H1 (cell line): Measurements from ENCODE around the gene UQCR10. TPM values are rescaled to one million over a fixed set of nuclear protein-coding genes. Genes with fewer than 3 reads are reported as not detected.

Experiments
- CTCF ChIA-PET: fragments of 300-600 bp; sonication (Branson Sonifier 250); formaldehyde crosslinking; loops from one replicate; lab custom pipeline; 2021; ENCODE audit not compliant: partially characterized antibody; lab: Charles Lee
- POLR2A ChIA-PET: fragments of 300-600 bp; sonication (Branson Sonifier 250); formaldehyde crosslinking; loops from one replicate; lab custom pipeline; 2021; ENCODE audit warnings: inconsistent platforms; ENCODE audit not compliant: partially characterized antibody; lab: Charles Lee
- DNase-seq, 2 experiments: peaks; one replicate each; pipeline versions ENCODE4 v3.0.0 to v3.0.0-alpha.2; 2010 to 2022; ENCODE audit warnings: low spot score in 2 of 2, low read depth in 1 of 2, mixed read lengths in 1 of 2
- FAIRE-seq: peaks from 2 replicates; lab custom pipeline; 2011; peaks lifted over from hg19 to GRCh38; lab: Jason Lieb, UNC
- H2AFZ ChIP-seq: 2 replicates; pipeline ENCODE4 v1.8.1; 2012; ENCODE audit warnings: low read length, inconsistent platforms
- H2AK5ac ChIP-seq: 2 replicates; pipeline ENCODE4 v1.6.1; 2013; ENCODE audit warnings: low read depth, low read length
- H2BK120ac ChIP-seq: replicated peaks from 2 replicates; pipeline ENCODE3; 2013; ENCODE audit warnings: low read depth, low read length, inconsistent platforms
- H2BK12ac ChIP-seq: 2 replicates; pipeline ENCODE4 v1.6.1; 2013; ENCODE audit warnings: low read depth, low read length
- H2BK15ac ChIP-seq: 2 replicates; pipeline ENCODE4 v1.6.1; 2013; ENCODE audit warnings: low read length
- H2BK20ac ChIP-seq: 2 replicates; pipeline ENCODE4 v1.6.1; 2013; ENCODE audit warnings: low read length
- H2BK5ac ChIP-seq: 2 replicates; pipeline ENCODE4 v1.6.1; 2013; ENCODE audit warnings: low read depth, low read length
- H3K14ac ChIP-seq: 2 replicates; pipeline ENCODE4 v1.6.1; 2013; ENCODE audit warnings: inconsistent platforms; ENCODE audit not compliant: insufficient read length
- H3K18ac ChIP-seq: 2 replicates; pipeline ENCODE4 v1.6.1; 2013; ENCODE audit warnings: low read length; ENCODE audit errors: extremely low read depth
- H3K23ac ChIP-seq: 2 replicates; pipeline ENCODE4 v1.6.1; 2013; ENCODE audit warnings: inconsistent platforms; ENCODE audit not compliant: insufficient read length
- H3K23me2 ChIP-seq: 2 replicates; pipeline ENCODE4 v1.6.1; 2013; ENCODE audit warnings: low read depth, low read length
- H3K27ac ChIP-seq: 2 replicates; pipeline ENCODE4 v1.6.1; 2011; ENCODE audit warnings: low read depth, low read length, inconsistent platforms
- H3K27me3 ChIP-seq, 4 experiments: replicated peaks in 1 of 4; 1 replicate in 1 of 4; 2 replicates in 3 of 4; pipeline versions ENCODE4 v1.6.1 to v1.8.1; 2011 to 2013; ENCODE audit warnings: low read length in 3 of 4, mild to moderate bottlenecking in 3 of 4, inconsistent platforms in 2 of 4, mixed read lengths in 2 of 4, moderate library complexity in 1 of 4; ENCODE audit not compliant: control insufficient read depth in 3 of 4, insufficient read depth in 3 of 4; ENCODE audit errors: extremely low read depth in 1 of 4
- H3K36me3 ChIP-seq, 4 experiments: 2 replicates each; pipeline versions ENCODE4 v1.6.1 to v1.8.1; 2011 to 2013; ENCODE audit warnings: mild to moderate bottlenecking in 4 of 4, low read length in 3 of 4, moderate library complexity in 2 of 4, control low read depth in 1 of 4, inconsistent platforms in 1 of 4; ENCODE audit not compliant: insufficient read depth in 4 of 4, control insufficient read depth in 2 of 4
- H3K4ac ChIP-seq: replicated peaks from 2 replicates; pipeline ENCODE3; 2013; ENCODE audit warnings: low read length, low read depth, mixed read lengths, inconsistent platforms; ENCODE audit not compliant: insufficient read length
- H3K4me1 ChIP-seq, 4 experiments: replicated peaks in 1 of 4; 1 replicate in 1 of 4; 2 replicates in 3 of 4; pipeline versions ENCODE4 v1.6.1 to v1.8.1; 2011 to 2013; ENCODE audit warnings: low read length in 3 of 4, inconsistent platforms in 2 of 4, mixed read lengths in 1 of 4; ENCODE audit not compliant: insufficient read depth in 4 of 4, control insufficient read depth in 3 of 4
- H3K4me2 ChIP-seq, 2 experiments: 2 replicates each; pipeline versions ENCODE4 v1.6.1 to v1.8.1; 2011 to 2013; ENCODE audit warnings: low read depth in 2 of 2, low read length in 2 of 2, control low read depth in 1 of 2, inconsistent platforms in 1 of 2, mild to moderate bottlenecking in 1 of 2; ENCODE audit not compliant: insufficient read depth in 1 of 2
- H3K4me3 ChIP-seq, 4 experiments: fragments of 200-600, 300-600 bp in 1 of 4; sonication (generic), shearing (Covaris generic), sonication (Bioruptor Twin) in 1 of 4; 2 replicates each; pipeline versions ENCODE4 v1.5.1 to v1.8.1; 2011 to 2016; ENCODE audit warnings: low read length in 4 of 4, low read depth in 3 of 4, control low read depth in 2 of 4, inconsistent platforms in 2 of 4, mild to moderate bottlenecking in 2 of 4, mixed read lengths in 1 of 4, moderate library complexity in 1 of 4; ENCODE audit not compliant: insufficient read depth in 2 of 4; ENCODE audit errors: extremely low read depth in 1 of 4
- H3K56ac ChIP-seq: replicated peaks from 2 replicates; pipeline ENCODE3; 2013; ENCODE audit warnings: low read depth, mild to moderate bottlenecking, mixed read lengths, low read length, inconsistent platforms; ENCODE audit not compliant: insufficient read length
- H3K79me1 ChIP-seq: 2 replicates; pipeline ENCODE4 v1.6.1; 2013; ENCODE audit warnings: low read depth, low read length, control low read depth
- H3K79me2 ChIP-seq, 2 experiments: 2 replicates each; pipeline versions ENCODE4 v1.6.1 to v1.8.1; 2012 to 2013; ENCODE audit warnings: low read length in 2 of 2, mild to moderate bottlenecking in 2 of 2, inconsistent platforms in 1 of 2; ENCODE audit not compliant: insufficient read depth in 2 of 2, control insufficient read depth in 1 of 2
- H3K9ac ChIP-seq, 4 experiments: replicated peaks in 1 of 4; 1 replicate in 1 of 4; 2 replicates in 3 of 4; pipeline versions ENCODE4 v1.6.1 to v1.8.1; 2011 to 2013; ENCODE audit warnings: low read depth in 3 of 4, low read length in 3 of 4, control low read depth in 2 of 4, mild to moderate bottlenecking in 2 of 4, moderate library complexity in 2 of 4, inconsistent platforms in 1 of 4; ENCODE audit errors: extremely low read depth in 1 of 4
- H3K9me3 ChIP-seq, 2 experiments: 2 replicates each; pipeline versions ENCODE4 v1.6.1 to v1.8.1; 2012 to 2013; ENCODE audit warnings: mild to moderate bottlenecking in 2 of 2, moderate library complexity in 2 of 2, control low read depth in 1 of 2, inconsistent platforms in 1 of 2, low read depth in 1 of 2, low read length in 1 of 2, mixed read lengths in 1 of 2; ENCODE audit not compliant: insufficient read depth in 2 of 2
- H4K20me1 ChIP-seq, 2 experiments: replicated peaks in 1 of 2; 2 replicates each; pipeline versions ENCODE3 to v1.8.1; 2011 to 2013; ENCODE audit warnings: inconsistent platforms in 2 of 2, low read length in 2 of 2, mild to moderate bottlenecking in 1 of 2; ENCODE audit not compliant: insufficient read depth in 2 of 2, control insufficient read depth in 1 of 2
- H4K5ac ChIP-seq: 2 replicates; pipeline ENCODE4 v1.6.1; 2013; ENCODE audit warnings: low read length, low read depth, mixed read lengths, inconsistent platforms; ENCODE audit not compliant: insufficient read length
- H4K8ac ChIP-seq: 2 replicates; pipeline ENCODE4 v1.8.0; 2013; ENCODE audit warnings: mild to moderate bottlenecking, moderate library complexity, low read length, inconsistent platforms; ENCODE audit not compliant: insufficient read depth; ENCODE audit errors: extremely low read depth
- H4K91ac ChIP-seq: replicated peaks from 2 replicates; pipeline ENCODE3; 2013; ENCODE audit warnings: low read length, mixed read lengths, inconsistent platforms; ENCODE audit not compliant: insufficient read length
- BACH1 ChIP-seq: IDR thresholded peaks from 2 replicates; pipeline ENCODE4 v1.6.1; 2012; ENCODE audit warnings: low read length, improper control_type of control experiment
- BCL11A ChIP-seq, 2 experiments: IDR thresholded peaks; one replicate each; pipeline ENCODE4 v1.6.1; 2011; ENCODE audit warnings: low read depth in 2 of 2, low read length in 2 of 2, mild to moderate bottlenecking in 2 of 2
- JUND ChIP-seq: IDR thresholded peaks from 2 replicates; pipeline ENCODE4 v1.6.1; 2011; ENCODE audit warnings: mild to moderate bottlenecking, improper control_type of control experiment, low read length
- KDM4A ChIP-seq: IDR thresholded peaks from one replicate; pipeline ENCODE4 v1.7.1; 2012; ENCODE audit warnings: low read depth, mild to moderate bottlenecking, moderate library complexity, low read length, inconsistent platforms; ENCODE audit not compliant: severe bottlenecking
- PHF8 ChIP-seq: fragments of 200-600 bp; sonication (generic); conservative IDR thresholded peaks from 2 replicates; pipeline ENCODE4 v1.7.1; 2012; ENCODE audit warnings: low read depth, mild to moderate bottlenecking, inconsistent platforms, low read length, moderate library complexity
- WGBS, 2 experiments: shearing (Covaris generic) in 1 of 2; methylation state at CpG; one replicate each; pipeline versions ENCODE4 v1.1.6 to v1.1.7; 2013 to 2015; ENCODE audit warnings: low lambda C conversion rate in 2 of 2, mixed read lengths in 2 of 2, inconsistent platforms in 1 of 2, low coverage in 1 of 2, missing lambda C conversion rate in 1 of 2; ENCODE audit not compliant: insufficient replicate concordance in 2 of 2, insufficient coverage in 1 of 2, insufficient read length in 1 of 2; ENCODE audit errors: extremely low coverage in 1 of 2, missing lambda C conversion rate in 1 of 2; 5-methylcytosine and 5-hydroxymethylcytosine counted together
- polyA plus RNA-seq, 7 experiments: library from polyadenylated mRNA; depleted of rRNA in 3 of 7; stranded (reverse) in 5 of 7; unstranded in 2 of 7; fragments of >200 nt in 5 of 7; fragments of 200-250 nt in 2 of 7; gene quantifications; 1 replicate in 5 of 7; 2 replicates in 1 of 7; 4 replicates in 1 of 7; pipeline versions ENCODE4 v1.2.1 to v1.2.3, GENCODE V29; 2011 to 2013; ENCODE audit warnings: missing spikeins in 2 of 7, mixed read lengths in 2 of 7
- total RNA-seq: library from RNA; stranded (reverse); fragmentation: NEBNext Ultra II Directional; extraction: Animal tissue kit (Norgen Biotek cat#: 25700); gene quantifications from 2 replicates; pipeline ENCODE4 v1.2.1, GENCODE V29; 2021
- TF ChIP-seq, protein P1 (sequence below), 3 experiments: IDR thresholded peaks; 1 replicate in 2 of 3; 2 replicates in 1 of 3; pipeline versions ENCODE4 v1.5.1 to v1.6.1; 2011; ENCODE audit warnings: low read length in 3 of 3, mild to moderate bottlenecking in 3 of 3, inconsistent platforms in 2 of 3, low read depth in 1 of 3, moderate library complexity in 1 of 3; ENCODE audit not compliant: insufficient read depth in 1 of 3; ENCODE audit errors: control extremely low read depth in 1 of 3

The UQCR10 gene
- total and polyA plus RNA-seq, 2 of the 8 experiments (the other 6 are each of a cell fraction or from before 2014, with no cell fraction given): 102 to 260 TPM

DNA sequence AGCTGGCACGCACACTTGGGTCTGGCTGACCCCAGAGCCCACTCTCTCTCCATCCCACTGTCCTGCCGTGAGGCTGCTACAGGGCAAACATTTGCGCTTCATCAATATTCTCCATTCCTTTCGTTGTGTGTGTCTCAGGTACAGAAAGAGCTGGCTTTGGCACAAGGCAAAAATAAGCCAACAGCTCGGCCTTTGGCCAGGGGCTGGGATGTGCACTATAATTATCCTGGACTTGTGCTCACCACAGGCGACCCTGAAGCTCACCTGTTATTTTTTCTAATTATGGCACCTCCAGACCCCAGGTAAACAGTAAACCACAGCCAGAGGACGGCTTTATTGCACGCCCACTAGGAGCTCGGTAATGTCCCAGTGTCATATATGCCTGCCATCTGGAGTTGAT lies 11.3 kb upstream of the UQCR10 start:
- Histone ChIP-seq H3K23me2 (no peaks in the 10 kb centered on the region), H2BK15ac (no peak overlapping the region), H2BK12ac (0 out of 2 replicates have a peak overlapping the region, but pooled peaks have one; percentile 27), H4K5ac (no peak overlapping the region), H4K8ac (no peak overlapping the region), H2AFZ (no peak overlapping the region), H3K4me3 (no peak overlapping the region), H3K23ac (no peak overlapping the region), H3K27ac (no peak overlapping the region), H3K4me1 (peaks cover 0 to 2% (median 0%) of the 10 kb centered on the region in 4 experiments; a peak in 2 of 7 replicates), H3K79me1 (no peaks in the 10 kb centered on the region), H3K4me2 (no peak overlapping the region), H3K9me3 (no peaks in the 10 kb centered on the region), H2BK120ac (no peak overlapping the region), H2BK5ac (no peak overlapping the region), H4K91ac (no peak overlapping the region), H3K27me3 (no peaks in the 10 kb centered on the region), H3K9ac (no peak overlapping the region; a peak in 1 of 7 replicates), H3K18ac (no peak overlapping the region), H3K56ac (no peak overlapping the region), H4K20me1 (peaks cover 0 to 1% of the 10 kb centered on the region in 2 experiments), H3K14ac (no peak overlapping the region), H3K79me2 (no peaks in the 10 kb centered on the region), H3K36me3 (no peaks in the 10 kb centered on the region), H2AK5ac (no peak overlapping the region), H3K4ac (no peak overlapping the region), H2BK20ac (no peak overlapping the region)
- WGBS, 2 experiments: 93% methylated on average over 9 of the region's 9 CpGs; no CpG with 5 or more reads in 1 of the 2 experiments
- no peak for FAIRE-seq
- CTCF ChIA-PET: interaction anchor here (0.7 to 1.5 kb wide), 3 partner anchors 17 to 224 kb away, joined by 3 to 4 read pairs (median 4); no protein-coding TSS in a partner anchor
- no peak for DNase-seq
- TF ChIP-seq BACH1 (no peak), BCL11A (IDR thresholded peaks at IDR 0.05; ENCODE audit: low read depth in 2 of 2, low read length in 2 of 2) (no peak), KDM4A (no peak), PHF8 (no peak), JUND (no peak)
- TF ChIP-seq, protein P1, sequence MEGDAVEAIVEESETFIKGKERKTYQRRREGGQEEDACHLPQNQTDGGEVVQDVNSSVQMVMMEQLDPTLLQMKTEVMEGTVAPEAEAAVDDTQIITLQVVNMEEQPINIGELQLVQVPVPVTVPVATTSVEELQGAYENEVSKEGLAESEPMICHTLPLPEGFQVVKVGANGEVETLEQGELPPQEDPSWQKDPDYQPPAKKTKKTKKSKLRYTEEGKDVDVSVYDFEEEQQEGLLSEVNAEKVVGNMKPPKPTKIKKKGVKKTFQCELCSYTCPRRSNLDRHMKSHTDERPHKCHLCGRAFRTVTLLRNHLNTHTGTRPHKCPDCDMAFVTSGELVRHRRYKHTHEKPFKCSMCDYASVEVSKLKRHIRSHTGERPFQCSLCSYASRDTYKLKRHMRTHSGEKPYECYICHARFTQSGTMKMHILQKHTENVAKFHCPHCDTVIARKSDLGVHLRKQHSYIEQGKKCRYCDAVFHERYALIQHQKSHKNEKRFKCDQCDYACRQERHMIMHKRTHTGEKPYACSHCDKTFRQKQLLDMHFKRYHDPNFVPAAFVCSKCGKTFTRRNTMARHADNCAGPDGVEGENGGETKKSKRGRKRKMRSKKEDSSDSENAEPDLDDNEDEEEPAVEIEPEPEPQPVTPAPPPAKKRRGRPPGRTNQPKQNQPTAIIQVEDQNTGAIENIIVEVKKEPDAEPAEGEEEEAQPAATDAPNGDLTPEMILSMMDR (IDR thresholded peaks at IDR 0.05; ENCODE audit: control extremely low read depth in 1 of 3, insufficient read depth in 1 of 3, low read depth in 1 of 3, low read length in 3 of 3): no peak
- POLR2A ChIA-PET: no interaction called here
